Activated CD4-positive, alpha-beta T cell treated with anti-CD3 and anti-CD28 coated beads, Interleukin-2, amount 50 U/mL, for 24 hours (primary cell): ENCODE measurements around the gene PTPRD.

Experiments used
- DNase-seq, 2 donors: peaks; one replicate each; pipeline ENCODE4 v3.0.0-alpha.2; 2020; ENCODE audit warnings: low read depth in 1 of 2, low spot score in 1 of 2

The PTPRD gene

DNA sequence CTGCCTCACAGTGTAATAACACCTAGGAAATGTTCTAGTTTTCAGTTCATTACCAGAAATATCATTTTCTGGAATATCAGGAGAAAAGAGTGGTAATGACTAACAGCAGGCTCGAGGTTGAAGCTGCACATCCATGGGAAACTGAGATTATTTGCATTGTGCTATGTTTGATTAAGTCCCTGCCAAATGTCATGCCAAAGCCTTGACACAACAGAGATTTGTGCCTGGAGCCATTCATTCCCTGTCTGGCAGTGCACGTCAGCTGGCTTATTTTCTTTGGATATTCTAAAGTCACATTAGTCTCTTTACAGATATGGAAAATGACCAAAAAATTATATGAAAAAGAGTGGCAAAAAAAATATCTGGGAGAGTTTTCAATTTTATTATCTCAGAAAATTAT, 848.0 kb downstream of the PTPRD start:
- DNase-seq: no peak

DNA sequence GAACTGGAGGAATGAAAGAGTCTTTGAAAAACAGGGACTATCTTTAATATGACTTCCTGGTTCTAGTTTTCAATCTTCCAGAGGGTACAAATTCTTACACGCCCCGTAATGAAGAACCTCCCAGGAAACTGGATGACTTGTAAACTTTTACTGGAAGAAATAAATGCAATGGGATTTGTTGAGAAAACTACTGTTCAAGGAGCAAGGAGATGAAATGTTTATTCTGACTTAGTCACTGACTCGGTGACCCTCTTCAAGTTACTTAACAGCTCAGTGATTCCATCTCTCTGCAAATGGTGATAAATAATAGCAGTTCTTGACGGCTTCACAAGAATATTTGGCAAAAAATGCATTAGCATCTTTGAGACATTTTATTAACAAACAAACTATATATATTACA, 858.6 kb downstream of the PTPRD start:
- no peak for DNase-seq

DNA sequence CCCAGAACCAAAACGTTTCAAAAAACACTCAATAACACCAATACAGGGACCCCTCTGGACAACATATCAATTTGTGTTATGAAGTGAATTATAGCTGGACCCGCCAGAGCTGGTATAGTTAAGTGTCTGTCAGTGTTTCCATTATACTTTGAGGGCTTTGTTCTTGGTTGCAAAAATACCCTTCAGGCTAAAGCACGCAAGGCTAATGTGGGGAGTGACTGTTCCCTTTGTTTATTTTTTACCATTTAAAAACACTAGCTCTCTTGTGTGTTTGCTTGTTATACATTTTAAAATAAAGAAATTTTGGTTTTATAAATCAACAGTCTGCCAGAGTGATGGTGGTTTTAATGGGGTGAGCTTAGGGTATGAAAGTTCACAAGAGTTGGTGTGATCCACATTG, 859.5 kb downstream of the PTPRD start:
- DNase-seq: no peak

GRCh38 chr9:9752722-9753121, 860.1 kb downstream of the PTPRD start:
- DNase-seq: no peak

DNA sequence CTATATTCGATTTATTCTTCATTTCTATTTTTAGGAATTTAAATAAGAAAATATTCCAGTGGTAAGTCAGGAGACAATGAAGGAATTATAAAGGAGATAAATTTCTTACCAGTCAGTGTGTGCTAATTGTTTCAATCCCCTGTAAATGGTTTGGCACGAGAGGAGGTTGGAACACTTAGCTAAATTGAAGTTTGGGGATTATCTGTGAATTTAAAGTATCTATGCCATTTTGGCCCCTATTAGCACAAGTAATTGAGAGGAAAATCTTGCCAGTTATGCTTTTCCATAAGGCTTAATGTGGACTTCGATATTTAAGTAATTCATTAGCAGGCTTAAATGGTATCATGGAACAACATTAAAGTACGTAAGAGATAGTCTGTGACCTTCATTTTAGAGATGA, 860.8 kb downstream of the PTPRD start:
- no peak for DNase-seq

- DNase-seq: no peak
Observed at GRCh38 chr9:9750719-9751118, 862.1 kb downstream of the PTPRD start.

DNA sequence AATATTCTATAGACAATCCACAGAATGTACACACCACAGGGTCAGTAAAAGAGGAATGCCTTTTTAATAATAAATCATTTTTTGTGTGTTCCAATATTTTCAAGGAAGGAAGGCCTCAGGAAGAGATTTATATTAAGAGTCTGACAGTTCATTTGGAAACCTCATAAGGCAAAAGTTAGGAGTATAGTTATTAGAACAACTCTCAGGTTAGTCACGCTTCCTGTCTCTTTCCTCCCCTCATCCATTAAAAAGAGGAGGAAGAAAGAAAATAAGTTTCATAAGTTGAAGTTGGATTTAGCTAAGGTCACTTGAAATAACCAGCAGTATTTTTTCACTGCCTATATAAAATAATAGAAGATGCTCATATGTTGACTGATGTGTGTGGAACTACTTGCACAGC, 863.2 kb downstream of the PTPRD start:
- DNase-seq: no peak

- DNase-seq: no peak
Observed at GRCh38 chr9:9747787-9748186, 865.0 kb downstream of the PTPRD start.

DNA sequence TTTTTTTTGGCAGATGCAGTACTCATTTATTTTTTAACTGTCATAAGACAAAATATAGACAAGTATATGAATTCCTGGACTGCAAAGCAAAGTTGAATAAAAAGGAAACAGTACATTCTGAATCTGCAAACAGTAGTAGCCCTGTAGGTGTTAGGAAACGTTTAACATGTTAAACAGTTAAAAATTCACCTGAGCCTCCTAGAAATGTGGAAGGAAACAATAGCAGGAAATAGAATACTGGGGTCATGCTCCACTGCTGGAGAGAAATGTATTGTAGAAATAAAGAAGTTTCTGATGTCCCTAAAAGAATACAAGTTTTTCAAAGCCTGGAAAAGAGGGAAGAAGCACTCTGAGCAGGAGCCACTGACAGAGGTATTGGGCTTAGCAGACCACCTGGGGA, 866.0 kb downstream of the PTPRD start:
- no peak for DNase-seq

DNA sequence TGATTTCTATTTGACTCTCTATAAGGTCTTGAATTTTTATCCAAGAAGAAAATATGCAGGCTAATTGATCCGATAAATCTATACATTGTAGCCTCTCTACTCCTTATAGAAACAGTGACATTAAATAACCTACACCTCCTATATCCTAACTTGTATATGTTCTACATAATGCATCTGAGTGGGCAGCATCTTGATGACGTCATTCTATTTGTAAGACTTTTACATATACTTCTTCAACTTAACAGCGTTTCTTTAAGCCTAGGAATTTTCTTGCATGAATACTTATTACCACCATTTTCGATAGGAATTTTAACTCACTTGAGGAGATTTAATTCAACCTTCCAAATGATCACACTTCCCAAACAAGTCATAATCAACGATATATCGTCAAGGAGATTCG, 869.0 kb downstream of the PTPRD start:
- no peak for DNase-seq

DNA sequence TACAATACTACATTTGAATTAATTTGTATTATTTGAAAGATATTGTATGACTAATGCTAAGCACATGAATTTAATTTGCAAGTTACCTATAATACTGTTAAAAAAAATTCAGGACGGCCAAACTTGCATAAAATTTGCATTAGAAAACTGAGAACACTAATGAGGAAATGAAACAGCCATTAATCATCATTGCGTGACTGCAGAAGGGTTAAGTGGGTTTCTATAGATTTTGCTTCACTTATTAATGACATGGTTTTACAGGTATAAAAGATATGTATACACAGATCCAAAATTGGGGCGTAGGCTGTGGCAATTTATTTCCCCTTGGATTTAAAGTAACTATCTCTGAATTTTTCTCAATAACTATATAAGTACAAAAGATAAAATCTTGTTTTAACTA, 882.6 kb downstream of the PTPRD start:
- no peak for DNase-seq

GRCh38 chr9:9729082-9729481, 883.7 kb downstream of the PTPRD start:
- DNase-seq: no peak

- no peak for DNase-seq
Observed at GRCh38 chr9:9719373-9720112, 893.3 kb downstream of the PTPRD start.

DNA sequence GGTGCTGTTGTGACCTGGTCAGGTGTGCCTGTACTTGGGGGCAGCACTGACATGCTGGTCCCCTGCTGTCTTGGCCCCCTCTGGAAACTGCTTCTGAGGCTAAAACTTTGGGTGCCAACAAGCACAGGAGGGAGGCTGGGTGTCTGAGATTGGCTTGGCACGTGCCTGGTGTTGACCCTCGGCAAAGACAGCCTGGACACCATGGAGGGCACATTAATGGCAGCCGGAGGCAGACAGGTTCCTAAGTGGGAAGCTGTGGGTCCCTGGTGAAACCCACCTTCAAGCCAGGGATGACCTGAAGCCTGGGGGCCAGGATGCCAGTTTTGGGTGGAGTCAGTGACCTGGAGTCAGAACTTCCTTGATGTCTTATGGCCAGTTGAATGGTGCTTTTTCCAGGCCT, 894.1 kb downstream of the PTPRD start:
- DNase-seq: no peak

DNA sequence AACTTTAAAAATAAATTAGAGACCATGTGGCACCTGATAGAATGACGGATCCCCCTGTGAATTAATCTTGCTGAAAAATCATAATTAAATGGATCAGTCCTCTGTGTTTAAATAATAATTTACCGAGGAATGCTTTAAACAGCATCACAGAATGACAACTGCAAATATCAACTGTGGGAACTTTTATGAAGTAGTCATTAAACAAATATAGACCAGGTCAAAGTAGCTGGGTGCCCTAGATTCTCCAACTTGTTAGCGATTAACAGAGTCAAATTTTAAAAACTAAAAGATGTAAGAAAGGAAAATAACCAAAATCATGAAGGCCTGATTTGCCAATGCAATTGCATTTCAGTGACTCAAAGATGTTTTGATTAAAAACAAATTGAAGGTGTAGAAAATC, 933.4 kb downstream of the PTPRD start:
- no peak for DNase-seq

DNA sequence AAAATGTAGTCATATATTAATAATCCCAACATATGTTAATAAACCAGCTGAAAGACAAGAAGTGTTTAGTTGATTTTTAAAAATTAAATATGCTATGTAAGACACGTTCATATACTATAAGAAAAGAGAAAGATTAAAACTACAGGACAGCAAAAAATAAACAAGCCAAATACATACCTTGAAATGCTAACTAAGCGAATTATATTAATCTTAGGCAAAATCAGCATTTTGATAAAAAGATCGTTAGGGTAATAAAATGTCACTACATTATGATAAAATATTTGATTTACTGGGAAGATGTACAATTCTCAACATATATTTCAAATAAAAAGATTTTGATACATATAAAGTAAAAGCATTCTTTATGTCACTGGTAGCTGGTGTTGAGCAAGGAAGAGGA, 938.3 kb downstream of the PTPRD start:
- no peak for DNase-seq

DNA sequence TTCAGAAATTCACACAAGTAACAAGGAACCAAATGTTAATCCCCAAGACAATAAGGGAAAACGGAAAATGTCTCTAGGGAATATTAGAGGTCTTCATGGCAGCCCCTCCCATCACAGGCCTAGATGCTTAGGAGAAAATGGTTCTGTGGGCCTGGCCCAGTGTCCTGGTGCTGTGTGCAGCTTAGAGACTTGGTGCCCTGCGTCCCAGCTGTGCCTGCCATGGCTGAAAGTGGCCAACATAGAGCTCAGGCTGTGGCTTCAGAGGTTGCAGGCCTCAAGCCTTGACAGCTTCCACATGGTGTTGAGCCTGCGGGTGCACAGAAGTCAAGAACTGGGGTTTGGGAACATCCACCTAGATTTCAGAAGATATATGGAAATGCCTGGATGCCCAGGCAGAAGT, 942.3 kb downstream of the PTPRD start:
- DNase-seq: no peak

DNA sequence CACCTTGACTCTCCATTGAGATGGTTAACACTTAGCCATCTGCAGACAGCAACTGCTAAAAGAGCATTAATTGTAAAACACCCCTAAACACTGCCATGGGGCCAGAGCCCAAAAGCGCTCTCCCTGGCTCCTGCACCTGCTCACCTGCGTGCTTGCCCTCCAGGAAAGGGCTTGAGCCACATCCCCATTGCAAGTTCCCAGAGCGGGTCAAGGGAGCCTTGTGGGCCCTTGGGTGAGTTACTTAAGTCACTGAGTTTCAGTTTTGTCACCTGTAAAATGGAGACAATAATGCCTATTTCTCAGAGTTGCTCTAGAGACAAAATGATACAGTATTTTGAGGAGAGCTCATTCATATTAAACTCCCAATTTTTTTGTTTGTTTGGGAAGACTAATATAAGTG, 967.8 kb downstream of the PTPRD start:
- DNase-seq: no peak

- DNase-seq: no peak
Observed at GRCh38 chr9:9631284-9631683, 981.5 kb downstream of the PTPRD start.

DNA sequence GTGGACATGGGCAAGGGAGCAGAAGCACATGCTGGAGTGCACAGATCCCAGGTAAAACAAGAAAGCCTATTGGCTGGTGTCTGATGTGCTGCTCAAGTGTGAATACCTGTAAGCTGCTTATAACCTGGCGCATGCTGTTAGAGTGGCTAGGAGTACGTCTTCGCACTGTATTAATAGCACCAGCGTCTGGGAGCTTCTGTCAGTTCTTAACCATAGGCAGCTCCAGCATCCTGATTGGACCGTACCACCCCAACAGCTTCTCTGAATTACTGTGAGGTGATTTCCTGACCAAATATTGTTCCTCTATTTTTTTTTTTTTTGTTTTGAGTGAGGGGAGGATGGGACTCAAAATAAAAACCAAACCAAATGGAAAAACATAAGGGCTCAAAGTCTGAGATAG, 987.6 kb downstream of the PTPRD start:
- no peak for DNase-seq

GRCh38 chr9:9623506-9623905, 989.3 kb downstream of the PTPRD start:
- DNase-seq: no peak

DNA sequence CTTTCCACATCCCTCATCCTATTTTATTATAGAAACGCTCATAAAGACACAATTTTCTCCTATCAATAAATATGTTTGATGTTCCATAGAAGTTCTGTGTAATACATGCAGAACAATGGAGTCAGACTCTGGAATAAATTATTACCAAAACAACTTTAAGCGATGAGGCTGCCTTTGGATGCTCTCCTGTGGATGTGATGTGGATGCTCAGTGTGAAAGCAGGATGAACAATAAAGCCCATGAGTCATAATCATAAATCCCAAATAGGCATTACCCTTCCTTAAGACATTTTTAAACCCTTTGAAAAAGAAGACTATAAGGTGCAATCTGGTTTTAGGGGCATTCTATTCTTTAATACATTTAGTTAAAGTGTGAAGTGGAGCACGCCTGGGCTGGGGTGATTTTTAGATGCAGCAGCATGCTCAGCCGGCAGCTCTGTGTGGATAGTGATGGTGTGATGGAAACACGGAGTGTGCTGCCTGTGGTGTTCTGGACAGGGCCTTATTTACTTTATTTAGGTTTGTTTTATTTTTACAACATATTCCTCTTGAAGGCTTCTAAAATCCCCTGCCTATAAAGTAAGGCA, 991.4 kb downstream of the PTPRD start:
- no peak for DNase-seq

DNA sequence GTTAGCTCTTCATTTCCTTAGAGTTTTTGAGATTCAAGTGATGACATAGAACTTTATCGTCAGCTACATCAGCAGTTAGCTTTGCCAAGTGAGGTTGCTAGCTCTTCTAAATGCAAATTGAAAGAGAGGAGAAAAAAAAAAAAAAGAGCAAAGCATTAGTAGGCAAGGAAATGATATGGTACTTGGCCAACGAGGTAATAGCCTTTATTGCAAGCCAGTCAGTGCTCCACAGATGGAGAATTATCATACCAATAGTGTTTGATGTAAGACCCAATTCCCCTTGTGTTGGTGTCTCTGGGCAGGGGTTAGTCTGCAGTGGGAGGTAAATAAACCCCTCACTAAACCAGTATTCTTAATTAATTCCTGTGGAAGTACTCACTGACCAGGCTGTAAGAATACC, 992.1 kb downstream of the PTPRD start:
- no peak for DNase-seq
